ENCODE data around the gene PAPPA.

Gene PAPPA

GRCh38 chr9:116152941-116153764 is 438 bp upstream of the PAPPA start:
- Histone ChIP-seq H3K4me3 (ENCODE audit: low read length) (peak overlapping the region; percentile 70), H3K27me3 (ENCODE audit: insufficient read depth, low read length) (peaks cover 53% of the 10 kb centered on the region), H3K36me3 (ENCODE audit: insufficient read depth, low read depth, low read length) (no peaks in the 10 kb centered on the region), H3K9me3 (ENCODE audit: insufficient read depth, low read depth, low read length) (no peaks in the 10 kb centered on the region), H3K27ac (ENCODE audit: low read length) (no peak overlapping the region), H3K9ac (ENCODE audit: low read depth, low read length) (peak overlapping the region; percentile 39; the same call in 1 of the 2 replicates), H3K4me1 (ENCODE audit: insufficient read depth, low read length) (peaks cover 17% of the 10 kb centered on the region; the same call in 1 of the 2 replicates)

GRCh38 chr9:116154334-116154975 is 864 bp downstream of the PAPPA start:
- no peak overlapping the region for H3K9ac ChIP-seq (ENCODE audit: low read depth, low read length)
- H3K4me3 ChIP-seq (ENCODE audit: low read length) = peak overlapping the region; percentile 74
- no peaks in the 10 kb centered on the region for H3K36me3 ChIP-seq (ENCODE audit: insufficient read depth, low read depth, low read length)
- H3K27ac ChIP-seq (ENCODE audit: low read length) = no peak overlapping the region
- peaks cover 66% of the 10 kb centered on the region for H3K27me3 ChIP-seq (ENCODE audit: insufficient read depth, low read length)
- no peaks in the 10 kb centered on the region for H3K9me3 ChIP-seq (ENCODE audit: insufficient read depth, low read depth, low read length)
- H3K4me1 ChIP-seq (ENCODE audit: insufficient read depth, low read length) = peaks cover 17% of the 10 kb centered on the region; the same call in 1 of the 2 replicates

GRCh38 chr9:116154976-116155697 is 1.5 kb downstream of the PAPPA start:
- Histone ChIP-seq H3K9ac (ENCODE audit: low read depth, low read length) (no peak overlapping the region; the same call in 1 of the 2 replicates), H3K4me1 (ENCODE audit: insufficient read depth, low read length) (peaks cover 17% of the 10 kb centered on the region; the same call in 1 of the 2 replicates), H3K9me3 (ENCODE audit: insufficient read depth, low read depth, low read length) (no peaks in the 10 kb centered on the region), H3K36me3 (ENCODE audit: insufficient read depth, low read depth, low read length) (no peaks in the 10 kb centered on the region), H3K27me3 (ENCODE audit: insufficient read depth, low read length) (peaks cover 73% of the 10 kb centered on the region), H3K27ac (ENCODE audit: low read length) (no peak overlapping the region), H3K4me3 (ENCODE audit: low read length) (peak overlapping the region; percentile 74)

GRCh38 chr9:116155698-116156039 is 2.1 kb downstream of the PAPPA start:
- H3K27me3 ChIP-seq (ENCODE audit: insufficient read depth, low read length) = peaks cover 78% of the 10 kb centered on the region
- H3K9ac ChIP-seq (ENCODE audit: low read depth, low read length) = no peak overlapping the region; the same call in 1 of the 2 replicates
- no peaks in the 10 kb centered on the region for H3K36me3 ChIP-seq (ENCODE audit: insufficient read depth, low read depth, low read length)
- H3K4me3 ChIP-seq (ENCODE audit: low read length) = peak overlapping the region; percentile 74
- no peak overlapping the region for H3K27ac ChIP-seq (ENCODE audit: low read length)
- H3K9me3 ChIP-seq (ENCODE audit: insufficient read depth, low read depth, low read length) = no peaks in the 10 kb centered on the region
- peaks cover 17% of the 10 kb centered on the region; the same call in 1 of the 2 replicates for H3K4me1 ChIP-seq (ENCODE audit: insufficient read depth, low read length)

GRCh38 chr9:116156621-116157314 is 3.2 kb downstream of the PAPPA start:
- H3K4me3 ChIP-seq (ENCODE audit: low read length) = peak overlapping the region; percentile 61
- H3K27ac ChIP-seq (ENCODE audit: low read length) = no peak overlapping the region
- no peak overlapping the region for H3K9ac ChIP-seq (ENCODE audit: low read depth, low read length)
- H3K4me1 ChIP-seq (ENCODE audit: insufficient read depth, low read length) = peaks cover 17% of the 10 kb centered on the region; the same call in 1 of the 2 replicates
- peaks cover 84% of the 10 kb centered on the region for H3K27me3 ChIP-seq (ENCODE audit: insufficient read depth, low read length)
- no peaks in the 10 kb centered on the region for H3K36me3 ChIP-seq (ENCODE audit: insufficient read depth, low read depth, low read length)
- no peaks in the 10 kb centered on the region for H3K9me3 ChIP-seq (ENCODE audit: insufficient read depth, low read depth, low read length)

- H3K4me1 ChIP-seq (ENCODE audit: insufficient read depth, low read length) = peaks cover 17% of the 10 kb centered on the region; the same call in 1 of the 2 replicates
- H3K9ac ChIP-seq (ENCODE audit: low read depth, low read length) = no peak overlapping the region
- H3K36me3 ChIP-seq (ENCODE audit: insufficient read depth, low read depth, low read length) = no peaks in the 10 kb centered on the region
- H3K9me3 ChIP-seq (ENCODE audit: insufficient read depth, low read depth, low read length) = no peaks in the 10 kb centered on the region
- peak overlapping the region; percentile 61 for H3K4me3 ChIP-seq (ENCODE audit: low read length)
- peaks cover 85% of the 10 kb centered on the region for H3K27me3 ChIP-seq (ENCODE audit: insufficient read depth, low read length)
- H3K27ac ChIP-seq (ENCODE audit: low read length) = no peak overlapping the region
Observed at GRCh38 chr9:116157436-116158138, 4.0 kb downstream of the PAPPA start.

GRCh38 chr9:116160676-116161571 is 7.3 kb downstream of the PAPPA start:
- Histone ChIP-seq H3K27me3 (ENCODE audit: insufficient read depth, low read length) (peaks cover 61% of the 10 kb centered on the region), H3K36me3 (ENCODE audit: insufficient read depth, low read depth, low read length) (no peaks in the 10 kb centered on the region), H3K9me3 (ENCODE audit: insufficient read depth, low read depth, low read length) (no peaks in the 10 kb centered on the region), H3K27ac (ENCODE audit: low read length) (no peak overlapping the region), H3K9ac (ENCODE audit: low read depth, low read length) (no peak overlapping the region), H3K4me3 (ENCODE audit: low read length) (no peak overlapping the region), H3K4me1 (ENCODE audit: insufficient read depth, low read length) (peaks cover 4% of the 10 kb centered on the region; the same call in 1 of the 2 replicates)

- no peak overlapping the region for H3K9ac ChIP-seq (ENCODE audit: low read depth, low read length)
- no peaks in the 10 kb centered on the region for H3K9me3 ChIP-seq (ENCODE audit: insufficient read depth, low read depth, low read length)
- H3K36me3 ChIP-seq (ENCODE audit: insufficient read depth, low read depth, low read length) = no peaks in the 10 kb centered on the region
- no peak overlapping the region for H3K4me3 ChIP-seq (ENCODE audit: low read length)
- peaks cover 3% of the 10 kb centered on the region; the same call in 1 of the 2 replicates for H3K4me1 ChIP-seq (ENCODE audit: insufficient read depth, low read length)
- H3K27me3 ChIP-seq (ENCODE audit: insufficient read depth, low read length) = peaks cover 47% of the 10 kb centered on the region
- no peak overlapping the region for H3K27ac ChIP-seq (ENCODE audit: low read length)
Observed at GRCh38 chr9:116162241-116162781, 8.7 kb downstream of the PAPPA start.

GRCh38 chr9:116163293-116164055 is 9.9 kb downstream of the PAPPA start:
- peaks cover 35% of the 10 kb centered on the region for H3K27me3 ChIP-seq (ENCODE audit: insufficient read depth, low read length)
- no peaks in the 10 kb centered on the region for H3K4me1 ChIP-seq (ENCODE audit: insufficient read depth, low read length)
- H3K27ac ChIP-seq (ENCODE audit: low read length) = no peak overlapping the region
- no peaks in the 10 kb centered on the region for H3K36me3 ChIP-seq (ENCODE audit: insufficient read depth, low read depth, low read length)
- H3K9ac ChIP-seq (ENCODE audit: low read depth, low read length) = no peak overlapping the region
- H3K9me3 ChIP-seq (ENCODE audit: insufficient read depth, low read depth, low read length) = no peaks in the 10 kb centered on the region
- H3K4me3 ChIP-seq (ENCODE audit: low read length) = no peak overlapping the region
